Measurements from ENCODE around the gene PTPRN2.

The PTPRN2 gene

GRCh38 chr7:157821959-157822687 lies 765.5 kb downstream of the PTPRN2 start:
- no peak for DNase-seq (ENCODE audit: low spot score)

- no peak for DNase-seq (ENCODE audit: low spot score)
Observed at GRCh38 chr7:157820796-157821195, 766.8 kb downstream of the PTPRN2 start.

GRCh38 chr7:157819455-157819807 lies 768.2 kb downstream of the PTPRN2 start:
- no peak for DNase-seq (ENCODE audit: low spot score)

- peak; percentile 78 for DNase-seq (ENCODE audit: low spot score)
Observed at GRCh38 chr7:157818701-157819454, 768.7 kb downstream of the PTPRN2 start.

- DNase-seq (ENCODE audit: low spot score) = no peak
Observed at GRCh38 chr7:157817944-157818700, 769.5 kb downstream of the PTPRN2 start.

- DNase-seq (ENCODE audit: low spot score) = no peak
Observed at GRCh38 chr7:157817433-157817832, 770.2 kb downstream of the PTPRN2 start.

- no peak for DNase-seq (ENCODE audit: low spot score)
Observed at GRCh38 chr7:157816526-157817250, 770.9 kb downstream of the PTPRN2 start.

GRCh38 chr7:157816086-157816485 lies 771.5 kb downstream of the PTPRN2 start:
- no peak for DNase-seq (ENCODE audit: low spot score)

GRCh38 chr7:157815706-157816022 lies 772.0 kb downstream of the PTPRN2 start:
- no peak for DNase-seq (ENCODE audit: low spot score)

GRCh38 chr7:157814931-157815705 lies 772.5 kb downstream of the PTPRN2 start:
- no peak for DNase-seq (ENCODE audit: low spot score)

GRCh38 chr7:157813741-157814661 lies 773.6 kb downstream of the PTPRN2 start:
- DNase-seq (ENCODE audit: low spot score) = no peak

- no peak for DNase-seq (ENCODE audit: low spot score)
Observed at GRCh38 chr7:157813053-157813452, 774.6 kb downstream of the PTPRN2 start.

- DNase-seq (ENCODE audit: low spot score) = no peak
Observed at GRCh38 chr7:157811946-157812345, 775.7 kb downstream of the PTPRN2 start.

GRCh38 chr7:157809863-157810851 lies 777.5 kb downstream of the PTPRN2 start:
- DNase-seq (ENCODE audit: low spot score) = no peak

GRCh38 chr7:157809154-157809862 lies 778.3 kb downstream of the PTPRN2 start:
- no peak for DNase-seq (ENCODE audit: low spot score)

- no peak for DNase-seq (ENCODE audit: low spot score)
Observed at GRCh38 chr7:157808042-157808441, 779.6 kb downstream of the PTPRN2 start.

- DNase-seq (ENCODE audit: low spot score) = no peak
Observed at GRCh38 chr7:157807510-157807909, 780.1 kb downstream of the PTPRN2 start.

- no peak for DNase-seq (ENCODE audit: low spot score)
Observed at GRCh38 chr7:157806711-157807110, 780.9 kb downstream of the PTPRN2 start.
